RPMI7951 (cell line): ENCODE data around the gene BRK1. TPM values are rescaled to one million over a fixed set of nuclear protein-coding genes. Genes with fewer than 3 reads are reported as not detected.
"Not testable (repeated sequence)": the region's sequence is repeated elsewhere in the genome, so short reads cannot be mapped to it uniquely, and the experiment has no call there.

Experiments
- DNase-seq: peaks from one replicate; pipeline ENCODE4 v3.0.0-alpha.2; 2012; ENCODE audit warnings: low read depth
- total RNA-seq: library from RNA; depleted of rRNA; stranded (reverse); fragments of >200 nt; shearing (Covaris generic); gene quantifications from 2 replicates; pipeline ENCODE4 v1.2.3, GENCODE V29; 2014; rRNA removed

The BRK1 gene
- 301 and 331 TPM in 2 replicates for total RNA-seq

GRCh38 chr3:10115326-10116137 is at the start of gene BRK1:
TSS of gene BRK1 (plus strand) at chr3:10115675. CDS start at chr3:10115702, 27 bp downstream.
- peak; percentile 96 for DNase-seq

DNA sequence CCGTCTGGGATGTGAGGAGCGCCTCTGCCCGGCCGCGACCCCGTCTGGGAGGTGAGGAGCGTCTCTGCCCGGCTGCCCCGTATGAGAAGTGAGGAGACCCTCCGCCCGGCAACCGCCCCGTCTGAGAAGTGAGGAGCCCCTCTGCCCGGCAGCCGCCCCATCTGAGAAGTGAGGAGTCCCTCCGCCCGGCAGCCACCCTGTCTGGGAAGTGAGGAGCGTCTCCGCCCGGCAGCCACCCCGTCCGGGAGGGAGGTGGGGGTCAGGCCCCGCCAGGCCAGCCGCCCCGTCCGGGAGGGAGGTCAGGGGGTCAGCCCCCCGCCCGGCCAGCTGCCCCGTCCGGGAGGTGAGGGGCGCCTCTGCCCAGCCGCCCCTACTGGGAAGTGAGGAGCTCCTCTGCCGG is 45.4 kb upstream of the BRK1 start:
- not testable (repeated sequence) for DNase-seq

DNA sequence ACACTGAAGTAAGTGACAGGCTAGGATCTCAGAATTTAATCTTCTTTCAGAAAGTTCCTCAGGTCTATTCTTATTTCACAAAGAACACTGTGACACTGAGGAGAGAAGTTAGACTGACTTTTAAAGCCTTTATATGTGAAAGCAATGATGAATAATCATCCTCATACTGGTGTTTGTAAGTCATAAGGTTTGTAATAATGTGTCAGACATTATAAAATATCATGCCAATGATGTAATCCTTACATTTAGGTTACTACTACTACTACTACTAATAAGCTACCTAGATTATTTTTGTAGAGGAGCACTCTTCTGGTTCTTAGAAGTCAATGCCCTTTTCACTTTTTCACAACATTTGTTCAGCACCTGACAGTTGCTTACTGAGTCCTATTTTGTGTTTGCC is 40.8 kb upstream of the BRK1 start:
- no peak for DNase-seq

GRCh38 chr3:10081871-10082270 is 33.6 kb upstream of the BRK1 start:
- DNase-seq, result no peak

DNA sequence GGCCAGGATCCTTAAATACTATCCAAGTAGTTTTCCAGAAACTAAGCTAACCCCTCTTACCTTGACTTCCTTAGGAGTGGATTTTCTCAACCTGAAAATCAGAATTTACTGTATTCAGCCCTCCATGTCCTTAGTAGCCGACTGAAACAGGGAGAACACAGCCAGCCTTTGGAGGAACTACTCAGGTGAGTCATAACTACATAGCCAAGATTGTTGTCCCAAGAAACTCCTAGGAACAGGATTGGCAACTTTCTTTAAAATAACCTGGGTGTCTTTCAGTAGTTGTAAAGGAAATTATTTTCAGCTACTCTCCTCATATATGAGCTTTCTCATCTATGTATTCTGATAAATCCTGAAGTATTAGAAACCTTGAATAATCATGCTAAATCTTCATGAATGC is 29.7 kb upstream of the BRK1 start:
- DNase-seq, result no peak

DNA sequence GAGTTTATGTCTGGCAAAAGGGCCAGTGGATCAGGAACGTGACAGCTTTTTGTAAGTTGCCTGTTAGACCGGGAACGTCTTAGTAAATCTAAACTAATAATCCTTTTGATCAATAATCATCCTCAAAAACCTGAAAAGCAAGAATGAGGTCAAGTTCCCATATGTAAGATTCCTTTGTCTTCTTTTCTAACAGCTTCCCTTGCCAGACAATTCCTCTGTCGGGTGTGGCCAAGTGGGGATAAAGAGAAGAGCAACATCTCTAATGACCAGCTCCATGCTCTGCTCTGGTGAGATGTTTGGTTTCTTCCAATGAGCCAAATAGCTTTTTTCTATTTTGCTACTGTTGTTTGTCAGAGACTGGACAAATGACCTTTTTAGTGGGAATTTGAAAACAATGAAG is 27.2 kb upstream of the BRK1 start:
- DNase-seq, result no peak

DNA sequence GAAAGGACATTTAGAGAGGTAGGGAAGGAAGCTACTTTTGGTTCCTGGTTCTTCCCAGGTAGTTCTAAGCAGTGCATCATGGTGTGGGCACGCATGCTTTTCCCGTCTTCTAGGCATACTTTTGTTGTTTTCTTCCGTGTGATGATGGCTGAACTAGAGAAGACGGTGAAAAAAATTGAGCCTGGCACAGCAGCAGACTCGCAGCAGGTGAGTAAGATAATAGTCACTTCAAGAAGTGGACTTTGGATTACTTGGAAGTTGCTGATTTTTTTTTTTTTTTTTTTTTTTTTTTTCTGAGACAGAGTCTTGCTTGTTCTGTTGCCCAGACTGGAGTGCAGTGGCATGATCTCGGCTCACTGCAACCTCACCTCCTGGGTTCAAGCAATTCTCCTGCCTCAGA is 25.3 kb upstream of the BRK1 start:
- no peak for DNase-seq

- DNase-seq, result not testable (repeated sequence)
Observed at GRCh38 chr3:10090774-10091173, 24.7 kb upstream of the BRK1 start.

- DNase-seq, result not testable (repeated sequence)
Observed at GRCh38 chr3:10091387-10091786, 24.1 kb upstream of the BRK1 start.

GRCh38 chr3:10093678-10094077 is 21.8 kb upstream of the BRK1 start:
- DNase-seq, result no peak

DNA sequence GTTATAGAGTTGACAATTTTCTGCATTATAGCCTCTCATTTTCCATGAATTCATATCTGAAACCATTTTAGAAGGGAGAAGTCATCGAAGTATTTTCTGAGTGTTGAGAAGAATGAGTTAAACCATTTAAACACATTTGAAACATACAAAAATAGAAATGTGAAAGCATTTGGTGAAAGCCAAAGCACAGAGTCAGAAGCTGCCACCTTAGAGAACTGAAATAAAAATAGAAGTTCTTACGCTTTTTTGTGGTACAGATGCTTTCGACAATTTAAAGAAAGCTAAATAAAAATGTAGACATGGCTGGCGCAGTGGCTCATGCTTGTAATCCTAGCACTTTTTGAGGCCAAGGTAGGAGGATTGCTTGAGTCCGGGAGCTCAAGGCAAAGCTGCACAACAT is 16.4 kb upstream of the BRK1 start:
- no peak for DNase-seq

- no peak for DNase-seq
Observed at GRCh38 chr3:10106919-10107318, 8.6 kb upstream of the BRK1 start.

- no peak for DNase-seq
Observed at GRCh38 chr3:10108091-10108490, 7.4 kb upstream of the BRK1 start, which contains the start of gene FANCD2OS. TSS of gene FANCD2OS (minus strand) at chr3:10108255. CDS start at chr3:10104774, 3,481 bp downstream.

GRCh38 chr3:10116138-10116460 is 624 bp downstream of the BRK1 start:
- peak; percentile 62 for DNase-seq

GRCh38 chr3:10116928-10117327 is 1.5 kb downstream of the BRK1 start:
- DNase-seq, result no peak

- no peak for DNase-seq
Observed at GRCh38 chr3:10119376-10119775, 3.9 kb downstream of the BRK1 start.

GRCh38 chr3:10121064-10121463 is 5.6 kb downstream of the BRK1 start:
- no peak for DNase-seq

DNA sequence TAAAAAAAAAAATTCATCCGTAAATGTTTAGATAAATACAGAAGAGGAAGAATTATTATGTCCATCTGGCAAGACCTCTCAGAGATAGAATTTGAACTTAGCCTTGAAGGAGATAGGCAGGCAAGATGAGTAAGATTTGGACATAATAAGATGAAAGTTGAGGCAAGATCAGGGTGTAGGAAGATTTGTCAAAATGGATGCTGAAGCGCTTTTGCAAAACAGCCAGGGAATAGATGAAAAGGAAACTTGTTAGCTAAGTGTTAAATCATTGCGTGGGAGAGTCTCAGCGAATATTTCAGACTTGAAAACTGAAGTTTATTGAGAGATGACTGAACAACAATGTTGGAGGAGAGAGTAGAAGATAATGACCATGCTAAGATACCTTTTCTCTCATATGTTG is 7.2 kb downstream of the BRK1 start:
- DNase-seq, result no peak

DNA sequence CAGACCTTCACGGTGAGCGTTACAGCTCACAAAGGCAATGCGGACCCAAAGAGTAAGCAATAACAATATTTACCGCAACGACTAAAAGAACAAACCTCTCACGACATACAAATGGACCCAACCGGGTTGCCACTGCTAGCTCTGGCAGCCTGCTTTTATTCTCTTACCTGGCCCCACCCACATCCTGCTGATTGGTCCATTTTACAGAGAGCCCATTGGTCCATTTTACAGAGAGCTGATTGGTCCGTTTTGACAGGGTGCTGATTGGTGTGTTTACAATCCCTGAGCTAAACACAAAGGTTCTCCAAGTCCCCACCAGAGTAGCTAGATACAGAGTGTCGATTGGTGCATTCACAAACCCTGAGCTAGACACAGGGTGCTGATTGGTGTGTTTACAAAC is 20.4 kb downstream of the BRK1 start:
- not testable (repeated sequence) for DNase-seq

DNA sequence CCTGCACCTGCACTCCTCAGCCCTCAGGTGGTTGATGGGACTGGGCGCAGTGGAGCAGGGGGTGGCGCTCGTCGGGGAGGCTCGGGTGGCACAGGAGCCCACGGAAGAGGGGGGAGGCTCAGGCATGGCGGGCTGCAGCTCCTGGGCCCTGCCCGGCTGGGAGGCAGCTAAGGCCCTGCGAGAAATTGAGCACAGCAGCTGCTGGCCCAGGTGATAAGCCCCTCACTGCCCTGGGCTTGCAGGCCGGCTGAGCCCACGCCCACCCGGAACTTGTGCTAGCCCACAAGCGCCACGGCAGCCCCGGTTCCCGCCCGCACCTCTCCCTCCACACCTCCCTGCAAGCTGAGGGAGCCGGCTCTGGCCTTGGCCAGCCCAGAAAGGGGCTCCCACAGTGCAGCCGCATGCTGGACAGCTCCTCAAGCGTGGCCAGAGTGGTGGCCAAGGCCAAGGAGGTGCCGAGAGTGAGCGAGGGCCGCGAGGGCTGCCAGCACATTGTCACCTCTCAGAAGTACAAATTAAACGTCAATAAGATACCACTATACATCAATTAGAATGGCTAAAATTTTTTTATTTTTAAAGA is 21.0 kb downstream of the BRK1 start:
- no peak for DNase-seq

DNA sequence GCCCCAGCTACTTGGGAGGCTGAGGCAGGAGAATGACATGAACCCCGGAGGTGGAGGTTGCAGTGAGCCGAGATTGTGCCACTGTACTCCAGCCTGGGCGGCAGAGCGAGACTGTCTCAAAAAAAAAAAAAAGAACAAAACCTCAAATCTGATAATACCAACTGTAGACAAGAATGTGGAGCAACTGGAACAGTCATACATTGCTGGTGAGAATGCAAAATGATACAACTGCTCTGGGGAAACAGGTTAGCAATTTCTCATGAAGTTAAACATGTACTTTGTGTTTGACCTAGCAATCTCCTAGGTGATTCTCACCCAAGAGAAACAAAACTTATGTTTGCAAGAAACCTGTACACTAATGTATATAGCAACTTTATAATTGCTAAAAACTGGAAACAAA is 21.7 kb downstream of the BRK1 start:
- DNase-seq, result no peak

GRCh38 chr3:10140996-10141546 is 25.6 kb downstream of the BRK1 start:
- DNase-seq, result peak; percentile 24
